ENCODE results near the gene CFD. TPM values are rescaled to one million over a fixed set of nuclear protein-coding genes. Genes with fewer than 3 reads are reported as not detected.

The CFD gene
- total RNA-seq, 1 experiment from 2014 or later: 8.0 TPM

- Histone ChIP-seq H3F3A (ENCODE audit: insufficient read depth, low read depth) (peaks cover 8% of the 10 kb centered on the region; the same call in 1 of the 2 replicates), H3K4me1 (replicated peaks; ENCODE audit: insufficient read depth) (no peaks in the 10 kb centered on the region), H3K79me2 (ENCODE audit: low read depth) (peaks cover 2% of the 10 kb centered on the region; the same call in 1 of the 2 replicates), H3K27me3 (ENCODE audit: insufficient read depth, low read depth) (no peaks in the 10 kb centered on the region), H2AFZ (no peak overlapping the region), H3K4me2 (no peak overlapping the region), H3K9me3 (ENCODE audit: insufficient read depth, low read depth) (no peaks in the 10 kb centered on the region), H3K4me3 (no peak overlapping the region), H3K27ac (no peak overlapping the region), H3K9me2 (ENCODE audit: insufficient read depth) (no peaks in the 10 kb centered on the region), H4K20me1 (ENCODE audit: insufficient read depth) (peaks cover 27% of the 10 kb centered on the region), H3K36me3 (ENCODE audit: low read depth) (no peaks in the 10 kb centered on the region)
- DNase-seq: no peak
- intact Hi-C loops (cut with micrococcal nuclease; ENCODE audit: unreplicated experiment): no loop called here
- POLR2A ChIA-PET (ENCODE audit: unreplicated experiment): no interaction called here
- no TSS peak for BruUV-seq (replicated peaks)
- CTCF ChIA-PET: no interaction called here
- TF ChIP-seq EZH2 (IDR thresholded peaks at IDR 0.05; ENCODE audit: low read depth): no peak
- TF ChIP-seq, protein P1, sequence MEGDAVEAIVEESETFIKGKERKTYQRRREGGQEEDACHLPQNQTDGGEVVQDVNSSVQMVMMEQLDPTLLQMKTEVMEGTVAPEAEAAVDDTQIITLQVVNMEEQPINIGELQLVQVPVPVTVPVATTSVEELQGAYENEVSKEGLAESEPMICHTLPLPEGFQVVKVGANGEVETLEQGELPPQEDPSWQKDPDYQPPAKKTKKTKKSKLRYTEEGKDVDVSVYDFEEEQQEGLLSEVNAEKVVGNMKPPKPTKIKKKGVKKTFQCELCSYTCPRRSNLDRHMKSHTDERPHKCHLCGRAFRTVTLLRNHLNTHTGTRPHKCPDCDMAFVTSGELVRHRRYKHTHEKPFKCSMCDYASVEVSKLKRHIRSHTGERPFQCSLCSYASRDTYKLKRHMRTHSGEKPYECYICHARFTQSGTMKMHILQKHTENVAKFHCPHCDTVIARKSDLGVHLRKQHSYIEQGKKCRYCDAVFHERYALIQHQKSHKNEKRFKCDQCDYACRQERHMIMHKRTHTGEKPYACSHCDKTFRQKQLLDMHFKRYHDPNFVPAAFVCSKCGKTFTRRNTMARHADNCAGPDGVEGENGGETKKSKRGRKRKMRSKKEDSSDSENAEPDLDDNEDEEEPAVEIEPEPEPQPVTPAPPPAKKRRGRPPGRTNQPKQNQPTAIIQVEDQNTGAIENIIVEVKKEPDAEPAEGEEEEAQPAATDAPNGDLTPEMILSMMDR (conservative IDR thresholded peaks at IDR 0.05): no peak
Measured at GRCh38 chr19:899336-900042, 40.0 kb downstream of the CFD start.

DNA sequence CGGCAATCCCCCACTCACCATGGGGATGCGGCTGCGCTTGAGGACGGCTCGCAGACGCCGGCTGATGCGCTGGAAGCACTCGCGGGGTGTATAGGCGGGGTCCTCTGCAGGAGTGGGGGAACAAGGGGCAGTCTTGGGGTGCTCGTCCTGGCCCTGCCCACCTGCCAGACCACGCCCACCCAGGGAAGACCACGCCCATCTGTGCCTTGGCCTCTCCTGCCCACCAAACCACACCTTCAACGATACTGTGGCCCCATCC, 40.5 kb downstream of the CFD start:
- no peak overlapping the region for H2AFZ ChIP-seq
- no peak overlapping the region for H3K4me3 ChIP-seq
- no peak overlapping the region for H3K4me2 ChIP-seq
- no peak for TF ChIP-seq EZH2 (IDR thresholded peaks at IDR 0.05; ENCODE audit: low read depth)
- TF ChIP-seq, protein P1 (conservative IDR thresholded peaks at IDR 0.05): no peak
- H3K79me2 ChIP-seq (ENCODE audit: low read depth): peaks cover 6% of the 10 kb centered on the region; the same call in 1 of the 2 replicates
- BruUV-seq (replicated peaks): no TSS peak
- ChIA-PET CTCF (no interaction called here), POLR2A (ENCODE audit: unreplicated experiment) (no interaction called here)
- no peaks in the 10 kb centered on the region for H3K27me3 ChIP-seq (ENCODE audit: insufficient read depth, low read depth)
- no peaks in the 10 kb centered on the region for H3K9me3 ChIP-seq (ENCODE audit: insufficient read depth, low read depth)
- no peaks in the 10 kb centered on the region for H3K36me3 ChIP-seq (ENCODE audit: low read depth)
- no peaks in the 10 kb centered on the region for H3K4me1 ChIP-seq (replicated peaks; ENCODE audit: insufficient read depth)
- H4K20me1 ChIP-seq (ENCODE audit: insufficient read depth): peaks cover 31% of the 10 kb centered on the region
- no peak for DNase-seq
- no peaks in the 10 kb centered on the region for H3K9me2 ChIP-seq (ENCODE audit: insufficient read depth)
- intact Hi-C loops (cut with micrococcal nuclease; ENCODE audit: unreplicated experiment): no loop called here
- no peak overlapping the region for H3K27ac ChIP-seq
- 0 out of 2 replicates have a peak, but pooled peaks cover 3% of the 10 kb centered on the region for H3F3A ChIP-seq (ENCODE audit: insufficient read depth, low read depth)

DNA sequence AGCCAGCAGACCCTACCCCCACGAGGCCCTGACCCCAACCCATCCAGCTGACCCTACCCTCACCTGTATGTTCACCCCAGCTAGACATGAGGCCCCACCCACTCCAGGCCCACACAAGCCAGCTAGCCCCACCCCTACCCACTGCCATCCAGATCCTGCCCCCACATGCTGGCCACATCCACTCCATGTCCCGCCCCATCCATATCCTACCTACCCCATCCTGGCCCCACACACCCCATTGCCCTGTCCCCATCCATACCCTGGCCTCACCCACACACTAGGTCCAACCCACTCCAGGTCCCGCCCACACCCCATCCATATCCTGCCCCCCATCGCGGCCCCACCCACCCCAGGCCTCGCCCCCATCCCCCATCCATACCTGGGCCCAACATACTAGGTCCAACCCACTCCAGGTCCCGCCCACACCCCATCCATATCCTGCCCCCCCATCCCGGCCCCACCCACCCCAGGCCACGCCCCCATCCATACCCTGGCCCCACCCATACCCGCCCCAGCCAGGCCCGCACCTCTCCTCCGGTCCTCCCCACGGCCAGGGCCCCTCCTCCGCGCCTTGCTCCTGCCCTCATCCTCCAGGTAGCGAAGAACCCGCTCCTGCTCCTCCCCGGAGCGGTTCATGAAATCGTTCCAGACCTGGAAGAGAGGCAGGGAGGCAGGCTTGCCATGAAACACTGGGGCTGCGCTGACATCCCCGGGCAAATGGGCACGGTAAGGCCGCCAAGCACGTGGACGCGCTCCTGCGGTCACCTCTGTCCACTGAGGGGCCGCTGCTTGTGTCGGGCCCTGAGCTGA, 41.0 kb downstream of the CFD start:
- no peaks in the 10 kb centered on the region for H3K9me2 ChIP-seq (ENCODE audit: insufficient read depth)
- H2AFZ ChIP-seq: no peak overlapping the region
- H3K9me3 ChIP-seq (ENCODE audit: insufficient read depth, low read depth): no peaks in the 10 kb centered on the region
- H4K20me1 ChIP-seq (ENCODE audit: insufficient read depth): peaks cover 36% of the 10 kb centered on the region
- intact Hi-C loops (cut with micrococcal nuclease; ENCODE audit: unreplicated experiment): no loop called here
- no peak overlapping the region for H3K27ac ChIP-seq
- DNase-seq: no peak
- no peaks in the 10 kb centered on the region for H3K36me3 ChIP-seq (ENCODE audit: low read depth)
- TF ChIP-seq, protein P1 (conservative IDR thresholded peaks at IDR 0.05): no peak
- TF ChIP-seq EZH2 (IDR thresholded peaks at IDR 0.05; ENCODE audit: low read depth): no peak
- ChIA-PET POLR2A (ENCODE audit: unreplicated experiment) (no interaction called here), CTCF (no interaction called here)
- peaks cover 6% of the 10 kb centered on the region; the same call in 1 of the 2 replicates for H3K79me2 ChIP-seq (ENCODE audit: low read depth)
- no peaks in the 10 kb centered on the region for H3K4me1 ChIP-seq (replicated peaks; ENCODE audit: insufficient read depth)
- no peaks in the 10 kb centered on the region for H3K27me3 ChIP-seq (ENCODE audit: insufficient read depth, low read depth)
- 0 out of 2 replicates have a peak, but pooled peaks cover 3% of the 10 kb centered on the region for H3F3A ChIP-seq (ENCODE audit: insufficient read depth, low read depth)
- no peak overlapping the region for H3K4me3 ChIP-seq
- no TSS peak for BruUV-seq (replicated peaks)
- no peak overlapping the region for H3K4me2 ChIP-seq
